Activated T-cell treated with anti-CD3 and anti-CD28 coated beads for 1 hour (primary cell): ENCODE data around the gene MTX3.

Source experiments
- DNase-seq: peaks from one replicate; pipeline ENCODE4 v3.0.0-alpha.2; 2020; ENCODE audit warnings: low read depth

The MTX3 gene

DNA sequence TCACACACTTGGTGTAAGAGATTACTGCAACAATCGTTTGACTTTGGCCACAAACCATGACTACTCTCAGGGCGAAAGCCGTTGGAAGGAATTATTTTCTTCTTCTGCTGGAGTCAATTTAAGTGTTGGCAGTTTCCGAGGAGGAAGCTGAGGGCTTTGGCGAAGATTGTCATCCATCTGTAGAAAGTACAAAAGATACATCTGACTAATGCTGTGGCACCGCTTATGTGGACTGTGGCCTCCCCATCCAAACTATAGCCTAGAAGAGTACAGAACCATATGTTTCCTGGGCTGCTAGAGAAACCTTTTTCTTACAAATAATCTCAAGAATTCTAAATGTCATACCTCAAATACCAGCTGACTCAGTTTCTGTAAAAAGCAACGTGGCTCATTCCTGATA lies 7.4 kb downstream of the MTX3 start:
- DNase-seq: no peak

DNA sequence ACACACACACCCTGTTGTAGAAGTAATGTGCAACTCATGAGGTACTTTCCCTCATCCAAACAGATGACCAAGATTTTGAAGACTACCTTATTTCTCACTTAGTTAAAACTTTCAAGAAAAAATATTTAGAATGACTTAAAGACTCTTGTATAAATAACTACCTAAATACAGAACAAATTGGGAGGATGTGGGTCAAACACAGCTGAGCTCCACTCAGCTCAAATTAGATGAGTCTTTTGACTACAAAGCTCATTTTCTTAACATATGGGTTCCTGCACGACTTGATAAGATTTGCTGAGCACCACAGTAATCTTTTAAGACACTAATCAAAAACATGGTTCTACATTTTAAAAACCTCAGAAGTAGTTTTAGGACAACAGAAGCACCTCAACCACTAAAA lies 8.9 kb downstream of the MTX3 start:
- DNase-seq: no peak

DNA sequence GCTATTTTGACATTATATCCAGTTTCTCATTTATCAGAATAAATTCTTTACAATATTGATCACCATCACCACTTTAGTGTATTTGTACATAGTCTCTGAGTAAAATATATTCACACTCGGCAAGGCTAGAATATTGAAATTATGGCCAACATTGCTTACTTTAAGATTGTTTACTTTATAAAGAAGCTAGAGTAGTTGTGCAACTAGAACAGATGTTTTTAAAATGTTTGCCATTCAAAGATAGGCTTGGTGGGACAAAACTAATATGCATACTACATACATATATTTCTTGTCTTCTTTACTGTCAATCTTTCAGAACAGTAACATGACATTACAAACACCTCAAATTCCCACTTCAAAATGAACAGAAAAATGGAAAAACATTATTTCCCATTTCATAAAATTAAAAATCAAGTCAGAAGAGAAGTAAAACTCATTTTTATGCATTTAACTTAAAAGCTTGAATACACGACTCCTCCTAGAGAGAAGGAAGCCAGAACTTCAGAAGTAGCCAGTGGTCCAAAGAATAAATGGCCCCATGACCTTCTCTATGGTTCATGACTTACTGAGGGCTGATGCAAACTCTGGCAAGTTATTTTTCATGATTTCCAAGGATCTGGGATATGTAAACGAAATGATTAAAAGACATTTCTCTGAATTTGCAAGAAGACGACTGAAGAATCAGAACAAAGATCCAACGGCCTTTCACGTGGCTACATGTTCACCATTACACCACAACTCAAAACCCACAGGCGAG lies 14.1 kb downstream of the MTX3 start:
- DNase-seq: no peak

DNA sequence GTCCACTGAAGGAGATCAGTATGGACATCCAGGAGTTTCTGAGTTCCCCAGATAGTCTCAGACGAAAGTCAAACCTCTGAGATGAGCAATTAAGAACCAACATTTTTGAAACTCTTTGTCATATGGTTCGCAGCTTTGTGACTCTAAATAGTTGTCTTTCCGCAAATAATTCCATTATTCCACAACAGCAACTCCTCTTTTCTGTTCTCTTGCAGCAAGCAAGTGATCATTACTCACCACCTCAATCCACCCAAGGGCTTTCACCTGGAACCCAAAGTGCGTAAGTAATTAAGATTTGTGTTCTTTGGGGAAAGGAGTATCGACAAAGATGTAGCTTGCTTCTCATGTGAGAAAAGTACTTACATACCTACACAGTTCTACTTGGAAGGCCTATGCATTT lies 15.6 kb downstream of the MTX3 start:
- no peak for DNase-seq

DNA sequence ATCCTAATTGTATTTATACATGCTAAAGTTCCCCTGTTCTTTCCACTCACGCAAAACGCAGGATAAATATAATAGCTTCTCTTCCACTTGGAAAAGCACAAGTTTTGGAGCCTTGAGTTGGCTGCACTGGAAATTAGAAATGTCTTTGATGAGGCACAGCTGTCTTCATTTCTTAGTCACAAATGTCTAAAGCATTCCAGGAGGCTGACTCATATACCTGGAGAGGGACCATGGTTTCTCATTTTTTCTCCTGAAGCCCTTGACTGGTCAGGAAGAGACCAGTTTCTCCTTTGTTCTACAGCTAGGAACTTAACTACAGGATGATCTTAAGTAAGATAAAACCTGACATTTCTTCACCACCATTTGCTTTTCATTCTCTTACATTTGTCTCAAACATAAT lies 16.2 kb downstream of the MTX3 start:
- no peak for DNase-seq

DNA sequence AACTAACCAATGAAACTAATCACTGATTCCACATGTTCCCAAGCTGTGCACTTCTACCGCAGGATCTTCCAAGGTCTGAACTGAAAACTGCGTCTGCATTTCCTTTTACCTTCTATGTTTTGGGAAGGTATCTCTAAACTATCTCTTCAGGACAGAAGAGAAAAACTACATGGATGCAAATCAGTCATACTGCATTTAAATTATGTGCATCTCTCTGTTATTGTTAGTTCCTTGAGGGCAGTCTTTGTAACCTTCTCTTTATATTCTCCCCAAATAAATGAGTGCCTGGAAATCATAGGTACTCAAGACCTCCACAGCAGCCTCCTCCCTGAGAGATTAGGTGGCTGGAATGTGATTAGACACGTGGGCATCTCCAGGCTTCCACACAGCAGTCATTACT lies 17.1 kb downstream of the MTX3 start:
- DNase-seq: no peak

DNA sequence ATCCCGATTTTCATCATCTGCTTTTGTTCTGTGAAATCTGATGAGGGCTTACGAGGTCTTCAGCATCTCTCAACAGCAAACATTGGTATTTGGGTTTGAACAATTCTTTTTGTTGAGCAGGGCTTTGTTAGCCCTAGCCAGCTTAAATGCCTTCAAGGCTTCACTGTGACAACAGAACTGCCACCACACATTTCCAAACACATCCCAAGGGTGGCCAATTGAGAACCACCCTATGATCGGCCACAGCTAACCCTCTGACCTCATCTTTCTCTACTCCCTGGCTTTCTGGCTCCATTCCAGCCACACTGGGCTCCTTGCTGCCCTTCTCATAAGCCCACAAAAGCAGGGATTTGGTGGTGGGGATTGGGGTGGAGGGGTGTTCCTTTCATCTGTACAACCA lies 17.6 kb downstream of the MTX3 start:
- DNase-seq: no peak

DNA sequence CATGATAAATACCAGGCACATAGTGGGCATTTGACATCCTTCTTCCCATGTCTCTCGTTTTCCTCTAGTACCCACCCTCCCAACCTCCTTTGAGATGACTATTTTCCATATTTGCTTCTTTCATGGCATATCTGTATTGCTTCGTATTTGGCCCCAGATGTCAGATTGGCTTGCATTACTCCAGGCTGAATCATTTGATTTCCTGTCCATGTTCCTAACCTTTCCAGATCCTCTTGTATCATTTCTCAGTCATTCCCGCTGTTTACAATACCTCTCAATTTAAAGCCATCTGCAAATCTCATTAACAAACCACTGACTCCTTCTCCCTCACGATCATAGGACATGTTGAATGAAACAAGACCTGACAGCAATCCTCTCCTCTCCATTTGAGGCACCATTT lies 19.9 kb downstream of the MTX3 start:
- no peak for DNase-seq

DNA sequence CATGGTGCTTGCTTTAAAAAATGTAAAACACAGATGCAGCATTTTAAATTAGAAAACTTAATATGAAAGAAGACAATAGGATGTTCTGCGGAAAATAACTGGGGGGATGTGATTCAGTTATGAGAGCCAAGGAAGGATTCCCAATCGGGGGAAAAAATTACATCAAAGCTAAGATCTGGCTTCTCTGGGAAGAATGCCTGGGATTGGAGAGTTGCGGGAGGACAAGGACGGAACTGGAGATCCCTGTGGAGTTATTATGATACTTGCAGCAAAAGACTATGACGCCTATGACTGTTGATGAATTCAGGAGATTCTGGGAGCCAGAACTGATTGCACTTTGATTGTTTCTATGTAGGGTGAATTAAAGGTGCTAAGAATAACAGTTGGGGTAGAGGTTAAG lies 24.6 kb downstream of the MTX3 start:
- DNase-seq: no peak

DNA sequence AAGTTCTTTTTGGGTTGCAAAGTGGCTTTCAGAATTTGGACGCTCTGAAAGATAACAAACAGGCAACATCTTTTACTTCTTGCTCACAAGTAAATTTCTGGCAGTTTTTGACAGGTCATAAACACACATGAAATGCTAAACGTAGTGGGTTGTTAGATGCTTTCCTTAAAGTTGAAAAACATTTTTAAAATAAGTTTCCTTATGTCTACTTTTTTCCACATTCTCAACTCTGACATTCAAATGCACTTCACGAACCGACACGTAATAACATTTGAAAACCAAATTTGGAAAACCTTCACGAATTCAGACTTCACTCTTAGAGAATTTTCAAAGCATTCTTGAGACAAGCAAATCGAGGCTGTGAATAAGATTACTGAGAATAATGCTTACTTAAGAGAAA lies 26.9 kb downstream of the MTX3 start:
- no peak for DNase-seq

DNA sequence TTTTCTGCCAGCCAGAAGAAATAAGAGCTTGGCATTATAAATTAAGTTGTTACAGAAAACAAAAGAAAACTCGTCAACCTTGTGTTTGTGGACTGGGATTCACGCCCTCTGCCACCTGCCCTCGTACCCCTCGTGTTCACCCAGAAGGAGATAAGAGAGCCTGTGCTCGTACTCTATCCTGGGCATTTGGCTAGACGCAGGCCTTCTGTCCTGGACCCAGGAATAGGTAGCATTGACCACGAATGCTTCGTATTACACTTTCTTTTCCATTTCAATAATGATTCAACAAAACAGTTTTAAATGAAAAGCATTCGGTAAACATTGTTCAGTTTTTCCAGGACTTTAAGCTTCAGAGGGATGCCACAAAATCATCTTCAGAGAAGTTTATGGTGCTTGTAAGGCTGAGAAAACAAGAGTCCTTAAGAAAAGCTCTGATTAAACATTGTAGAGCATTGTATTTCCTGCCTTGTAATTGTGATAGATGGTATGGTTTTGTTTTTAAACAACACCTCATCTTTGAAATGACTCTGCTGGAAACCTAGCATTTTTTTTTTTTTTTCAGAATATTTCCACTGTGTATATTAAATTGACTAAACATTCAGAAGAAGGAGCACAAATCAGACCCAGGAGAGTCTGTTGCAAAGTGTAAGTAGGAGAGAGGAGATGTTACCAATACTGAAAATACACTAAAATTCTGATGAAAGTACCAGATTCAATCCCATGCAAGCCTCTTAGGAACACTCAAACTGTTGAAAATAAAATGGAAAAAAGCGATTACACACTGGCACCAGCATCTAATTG lies 27.6 kb downstream of the MTX3 start:
- DNase-seq: no peak

DNA sequence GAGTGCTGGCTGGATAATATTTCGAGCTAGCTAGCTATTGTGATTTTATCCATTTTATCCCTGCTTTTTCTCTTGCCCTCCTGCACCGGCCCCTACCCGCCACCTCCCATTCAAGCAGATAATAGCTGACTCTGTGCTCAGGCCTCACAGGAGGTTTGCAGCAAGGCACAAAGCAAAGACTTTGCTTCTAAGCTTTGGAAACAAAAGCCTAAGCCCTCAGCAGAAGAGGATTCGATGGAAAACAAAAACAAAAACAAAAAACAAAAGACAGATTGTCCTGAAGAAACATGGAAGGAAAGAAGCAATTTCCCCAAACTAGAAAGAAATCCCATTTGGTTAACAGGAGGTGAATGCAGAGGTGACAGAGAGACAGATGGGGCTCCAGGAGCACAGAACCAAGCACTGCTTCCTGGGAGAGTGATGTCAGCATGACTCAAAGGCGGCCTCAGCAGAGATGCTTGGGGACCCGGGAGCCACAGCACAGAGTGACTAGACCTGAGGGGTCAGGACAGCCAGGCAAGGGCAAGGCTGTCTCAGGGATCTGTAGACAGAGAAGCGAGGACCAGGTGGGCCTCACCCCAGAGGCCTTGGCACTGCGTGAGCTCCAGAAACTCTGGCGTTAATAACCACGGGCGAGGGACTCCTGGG lies 28.4 kb downstream of the MTX3 start:
- no peak for DNase-seq

DNA sequence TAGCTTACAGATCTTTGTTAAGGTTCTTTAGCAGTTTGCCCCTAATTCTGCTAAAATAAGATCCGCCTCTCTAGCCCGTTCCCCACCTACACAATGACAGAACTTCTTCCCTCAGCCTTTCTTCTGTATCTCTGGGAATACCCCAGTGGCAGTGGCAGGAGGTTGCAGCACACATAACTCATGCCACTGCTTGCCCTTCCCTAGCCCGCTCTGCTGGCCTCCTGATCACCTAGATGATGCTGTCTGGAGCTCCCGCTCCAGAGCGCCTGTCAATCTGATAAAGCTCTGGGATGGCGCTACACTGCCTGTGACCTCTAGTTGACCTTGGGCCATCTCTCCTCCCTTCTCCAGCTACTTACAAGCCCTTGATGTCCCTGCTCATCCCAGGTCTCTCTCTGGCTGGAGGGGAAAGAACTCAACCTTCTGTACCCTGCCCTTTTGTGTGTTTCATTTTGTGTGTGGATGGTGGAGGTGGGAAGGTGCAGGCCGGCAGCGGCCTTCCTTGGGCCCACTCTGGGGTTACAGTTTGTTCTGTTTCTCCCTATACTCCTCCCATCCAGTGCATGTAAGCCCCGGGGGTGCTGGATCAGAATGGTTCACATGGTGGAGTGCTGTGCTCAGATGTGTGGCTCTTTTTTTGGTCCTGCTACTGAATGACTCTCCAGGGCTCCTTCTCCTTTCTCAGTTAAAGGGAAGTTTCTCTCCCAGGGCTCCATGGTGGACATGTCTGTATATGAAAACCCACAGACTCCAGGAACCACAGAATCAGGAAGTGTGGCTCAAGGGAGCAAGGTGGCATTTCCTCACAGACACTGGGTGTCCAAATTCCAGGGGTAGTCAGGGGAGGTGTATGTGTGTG lies 29.1 kb downstream of the MTX3 start:
- no peak for DNase-seq

DNA sequence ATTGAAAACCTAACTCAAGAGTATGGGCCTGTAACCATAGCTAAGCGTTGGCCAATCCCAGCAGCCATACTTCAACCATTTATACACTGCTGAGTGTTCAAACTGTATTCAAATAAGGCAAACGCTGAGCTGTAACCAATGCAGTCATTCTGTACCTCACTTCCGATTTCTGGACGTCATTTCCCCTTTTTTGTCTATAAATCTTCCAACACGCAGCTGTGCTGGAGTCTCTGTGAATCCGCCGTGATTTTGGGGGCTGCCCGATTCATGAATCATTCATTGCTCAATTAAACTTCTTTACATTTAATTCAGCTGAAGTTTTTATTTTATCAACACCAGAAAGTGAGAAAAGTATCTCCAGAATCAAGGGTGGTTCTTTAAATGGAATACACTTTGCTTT lies 31.7 kb downstream of the MTX3 start:
- no peak for DNase-seq

DNA sequence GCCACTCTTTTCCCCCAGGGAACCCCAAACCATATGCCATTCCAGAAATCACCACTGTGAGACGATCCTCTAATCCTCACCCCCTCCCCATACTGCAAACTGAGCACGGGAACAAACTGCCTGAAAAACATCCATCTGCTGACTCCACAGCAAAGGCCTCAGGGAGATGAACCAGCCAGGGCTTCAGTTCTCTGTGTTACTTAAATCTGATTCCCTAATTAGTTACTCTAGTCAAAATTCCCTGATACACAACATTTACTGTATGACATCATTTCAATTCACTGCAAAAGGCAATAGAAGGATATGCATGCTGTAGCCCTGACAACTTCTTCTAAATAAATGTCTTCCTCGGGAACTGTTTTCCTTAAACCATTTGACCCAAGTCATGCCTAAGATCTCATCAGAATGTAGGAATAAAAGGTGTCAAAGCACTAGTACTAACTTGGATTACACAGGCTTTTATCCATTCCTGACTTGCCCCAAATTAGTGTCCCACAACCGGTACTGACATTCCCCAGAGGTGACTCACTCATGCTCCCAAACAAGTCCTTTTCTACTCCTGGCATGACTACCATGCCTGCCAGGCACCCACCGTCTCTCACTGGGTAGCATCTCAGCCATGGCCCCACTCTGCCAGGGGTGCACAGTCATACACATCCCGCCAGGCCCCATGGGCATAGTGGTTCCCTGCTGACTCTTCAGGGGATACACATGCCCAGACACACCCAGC lies 35.0 kb downstream of the MTX3 start:
- DNase-seq: no peak

DNA sequence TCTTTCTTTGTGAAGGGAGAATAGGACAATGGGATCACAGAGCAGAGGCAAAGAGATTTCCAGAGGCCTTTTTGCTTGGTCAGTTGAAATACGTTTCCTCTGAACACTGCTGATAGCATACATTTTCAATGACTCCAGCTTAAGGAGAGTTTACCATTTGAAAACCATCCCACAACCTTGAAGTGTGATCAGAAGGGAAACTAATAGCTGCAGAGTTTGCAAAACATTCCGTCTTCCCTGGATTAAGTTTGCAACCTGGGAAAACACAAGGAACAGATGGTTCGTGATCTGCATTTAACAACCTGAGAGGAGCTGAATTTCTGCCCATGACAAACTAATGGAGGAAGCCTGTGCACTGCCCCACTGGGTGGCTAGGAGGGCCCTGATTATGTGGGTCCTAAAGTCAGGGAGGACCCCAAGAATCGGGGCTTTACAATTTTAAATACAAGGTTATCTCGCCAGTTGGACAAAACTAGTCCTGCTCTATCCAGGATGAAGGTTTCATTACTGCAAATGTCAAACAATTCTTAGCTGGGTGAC lies 35.6 kb downstream of the MTX3 start:
- DNase-seq: no peak

DNA sequence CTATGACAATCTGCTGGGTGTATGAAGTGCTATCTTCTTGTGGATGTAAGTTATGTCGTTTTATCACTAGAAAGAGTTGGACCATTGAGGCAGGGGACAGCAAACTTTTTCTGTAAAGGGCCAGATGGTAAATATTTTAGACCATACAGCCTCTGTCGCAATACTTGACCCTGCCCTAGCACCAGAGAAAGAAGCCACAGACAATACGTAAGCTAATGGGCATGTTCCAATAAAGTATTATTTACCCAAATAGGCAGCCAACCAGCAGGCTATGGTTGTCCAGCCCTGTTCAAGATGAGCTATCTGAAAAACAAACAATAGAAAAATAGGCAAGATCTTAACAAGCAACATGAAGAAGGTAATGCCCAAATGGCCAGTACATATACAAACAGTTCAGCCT lies 36.4 kb downstream of the MTX3 start:
- DNase-seq: no peak

DNA sequence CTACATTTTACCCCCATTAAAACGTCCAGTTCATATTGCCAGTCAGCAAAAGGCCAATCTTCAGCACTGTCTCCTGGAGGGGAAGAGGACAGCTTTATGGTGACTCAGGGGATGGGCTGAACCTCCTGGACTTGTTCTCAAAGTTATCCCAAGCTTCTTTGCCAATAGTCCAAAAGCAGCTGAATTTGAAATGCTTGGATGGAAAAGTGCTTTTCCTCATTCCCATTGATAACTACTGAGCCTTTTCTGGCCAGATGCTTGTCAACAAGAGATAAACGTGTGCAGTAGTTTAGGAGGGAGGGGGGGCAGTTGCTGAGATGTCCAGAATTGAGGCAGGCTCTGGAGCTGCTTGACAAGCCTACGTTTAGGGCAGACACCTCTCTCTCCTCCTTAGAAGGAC lies 43.5 kb downstream of the MTX3 start:
- DNase-seq: no peak

DNA sequence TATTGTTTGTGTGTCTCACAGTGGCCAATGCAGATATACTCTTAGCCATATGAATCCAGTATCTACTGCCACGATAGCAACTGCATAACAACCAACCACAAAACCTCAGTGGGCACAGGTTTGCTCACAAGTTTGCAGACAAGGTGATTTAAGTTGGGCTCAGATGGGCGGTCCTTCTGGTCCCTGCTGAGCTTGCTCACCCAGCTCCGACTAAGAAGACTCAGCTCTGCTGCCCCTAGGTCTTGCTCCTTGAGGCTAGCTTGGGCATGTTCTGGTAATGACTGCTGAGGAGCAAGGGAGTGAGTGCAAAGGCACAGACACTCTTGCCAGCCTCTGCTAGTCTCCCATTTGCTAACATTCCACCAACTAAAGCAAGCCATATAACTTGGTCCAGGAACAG lies 52.6 kb downstream of the MTX3 start:
- DNase-seq: no peak

DNA sequence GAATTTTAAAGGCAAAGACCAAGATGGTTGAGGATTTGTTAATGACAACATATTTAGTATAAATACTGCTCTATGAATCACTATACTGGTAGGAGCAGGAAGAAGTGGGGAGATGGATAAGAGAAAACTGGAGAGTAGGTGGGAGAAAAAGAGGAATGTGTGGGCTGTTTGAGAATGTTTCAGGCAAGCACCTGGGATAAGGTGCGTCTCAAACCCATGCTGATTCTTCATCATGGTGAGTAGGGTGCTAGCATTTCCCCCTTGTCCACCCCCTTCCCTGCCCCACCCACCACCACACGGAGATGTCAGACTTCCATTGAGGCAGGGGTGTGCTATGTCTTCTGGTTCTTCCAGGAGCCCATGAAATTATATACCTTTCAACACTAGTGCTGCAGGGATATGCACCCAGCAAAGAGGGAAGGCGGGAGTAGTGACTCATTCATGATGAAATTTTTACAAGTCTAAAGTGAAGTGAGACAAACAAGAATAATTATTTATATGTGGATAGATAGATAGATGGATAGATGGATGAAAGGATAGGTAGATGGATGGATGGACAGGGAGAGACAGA lies 54.3 kb downstream of the MTX3 start:
- no peak for DNase-seq
